ENCODE measurements around the gene SGMS1.

The SGMS1 gene

GRCh38 chr10:50422259-50422658 is 201.5 kb downstream of the SGMS1 start:
- Histone ChIP-seq H3K4me1 (ENCODE audit: control insufficient read depth, insufficient read depth, low read length) (peaks cover 9% of the 10 kb centered on the region), H3K4me3 (ENCODE audit: low read length) (no peak overlapping the region), H3K9me3 (ENCODE audit: control insufficient read depth, low read length) (no peaks in the 10 kb centered on the region), H3K9ac (ENCODE audit: low read length) (no peak overlapping the region), H3K27me3 (ENCODE audit: control insufficient read depth, insufficient read depth, low read length) (no peaks in the 10 kb centered on the region), H3K36me3 (ENCODE audit: control insufficient read depth, insufficient read depth, low read length) (no peaks in the 10 kb centered on the region)

- Histone ChIP-seq H3K9ac (ENCODE audit: low read length) (no peak overlapping the region), H3K4me3 (ENCODE audit: low read length) (no peak overlapping the region), H3K36me3 (ENCODE audit: control insufficient read depth, insufficient read depth, low read length) (no peaks in the 10 kb centered on the region), H3K27me3 (ENCODE audit: control insufficient read depth, insufficient read depth, low read length) (no peaks in the 10 kb centered on the region), H3K4me1 (ENCODE audit: control insufficient read depth, insufficient read depth, low read length) (peaks cover 9% of the 10 kb centered on the region), H3K9me3 (ENCODE audit: control insufficient read depth, low read length) (no peaks in the 10 kb centered on the region)
These were observed 202.6 kb downstream of the SGMS1 start for GRCh38 chr10:50421026-50421719.

DNA sequence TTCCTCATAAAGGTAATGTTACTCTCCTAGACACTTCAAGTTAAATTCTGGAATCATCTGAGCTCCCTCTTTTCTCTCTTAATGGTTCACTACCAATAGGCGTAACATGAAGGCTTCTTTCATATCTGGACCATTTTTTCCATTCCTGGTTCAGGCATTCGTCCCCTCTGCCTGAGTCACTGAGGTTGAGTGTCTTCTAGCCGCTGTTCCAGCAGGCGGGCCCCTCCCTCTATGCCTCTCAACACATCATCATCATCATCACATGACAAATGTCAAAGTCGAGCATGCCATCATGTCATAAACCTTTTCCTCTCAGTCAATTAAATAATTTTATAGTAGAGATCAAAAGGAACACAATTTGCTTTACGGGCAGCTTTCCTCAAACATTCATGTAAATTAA is 203.6 kb downstream of the SGMS1 start:
- no peaks in the 10 kb centered on the region for H3K36me3 ChIP-seq (ENCODE audit: control insufficient read depth, insufficient read depth, low read length)
- H3K9me3 ChIP-seq (ENCODE audit: control insufficient read depth, low read length) = no peaks in the 10 kb centered on the region
- H3K27me3 ChIP-seq (ENCODE audit: control insufficient read depth, insufficient read depth, low read length) = no peaks in the 10 kb centered on the region
- no peak overlapping the region for H3K9ac ChIP-seq (ENCODE audit: low read length)
- no peak overlapping the region for H3K4me3 ChIP-seq (ENCODE audit: low read length)
- H3K4me1 ChIP-seq (ENCODE audit: control insufficient read depth, insufficient read depth, low read length) = peaks cover 9% of the 10 kb centered on the region

GRCh38 chr10:50419756-50420155 is 204.0 kb downstream of the SGMS1 start:
- H3K9me3 ChIP-seq (ENCODE audit: control insufficient read depth, low read length) = no peaks in the 10 kb centered on the region
- H3K27me3 ChIP-seq (ENCODE audit: control insufficient read depth, insufficient read depth, low read length) = no peaks in the 10 kb centered on the region
- H3K4me3 ChIP-seq (ENCODE audit: low read length) = no peak overlapping the region
- H3K36me3 ChIP-seq (ENCODE audit: control insufficient read depth, insufficient read depth, low read length) = no peaks in the 10 kb centered on the region
- H3K4me1 ChIP-seq (ENCODE audit: control insufficient read depth, insufficient read depth, low read length) = peaks cover 9% of the 10 kb centered on the region
- H3K9ac ChIP-seq (ENCODE audit: low read length) = no peak overlapping the region

GRCh38 chr10:50419091-50419490 is 204.7 kb downstream of the SGMS1 start:
- Histone ChIP-seq H3K9ac (ENCODE audit: low read length) (no peak overlapping the region), H3K9me3 (ENCODE audit: control insufficient read depth, low read length) (no peaks in the 10 kb centered on the region), H3K4me1 (ENCODE audit: control insufficient read depth, insufficient read depth, low read length) (peaks cover 9% of the 10 kb centered on the region), H3K36me3 (ENCODE audit: control insufficient read depth, insufficient read depth, low read length) (no peaks in the 10 kb centered on the region), H3K4me3 (ENCODE audit: low read length) (no peak overlapping the region), H3K27me3 (ENCODE audit: control insufficient read depth, insufficient read depth, low read length) (no peaks in the 10 kb centered on the region)

DNA sequence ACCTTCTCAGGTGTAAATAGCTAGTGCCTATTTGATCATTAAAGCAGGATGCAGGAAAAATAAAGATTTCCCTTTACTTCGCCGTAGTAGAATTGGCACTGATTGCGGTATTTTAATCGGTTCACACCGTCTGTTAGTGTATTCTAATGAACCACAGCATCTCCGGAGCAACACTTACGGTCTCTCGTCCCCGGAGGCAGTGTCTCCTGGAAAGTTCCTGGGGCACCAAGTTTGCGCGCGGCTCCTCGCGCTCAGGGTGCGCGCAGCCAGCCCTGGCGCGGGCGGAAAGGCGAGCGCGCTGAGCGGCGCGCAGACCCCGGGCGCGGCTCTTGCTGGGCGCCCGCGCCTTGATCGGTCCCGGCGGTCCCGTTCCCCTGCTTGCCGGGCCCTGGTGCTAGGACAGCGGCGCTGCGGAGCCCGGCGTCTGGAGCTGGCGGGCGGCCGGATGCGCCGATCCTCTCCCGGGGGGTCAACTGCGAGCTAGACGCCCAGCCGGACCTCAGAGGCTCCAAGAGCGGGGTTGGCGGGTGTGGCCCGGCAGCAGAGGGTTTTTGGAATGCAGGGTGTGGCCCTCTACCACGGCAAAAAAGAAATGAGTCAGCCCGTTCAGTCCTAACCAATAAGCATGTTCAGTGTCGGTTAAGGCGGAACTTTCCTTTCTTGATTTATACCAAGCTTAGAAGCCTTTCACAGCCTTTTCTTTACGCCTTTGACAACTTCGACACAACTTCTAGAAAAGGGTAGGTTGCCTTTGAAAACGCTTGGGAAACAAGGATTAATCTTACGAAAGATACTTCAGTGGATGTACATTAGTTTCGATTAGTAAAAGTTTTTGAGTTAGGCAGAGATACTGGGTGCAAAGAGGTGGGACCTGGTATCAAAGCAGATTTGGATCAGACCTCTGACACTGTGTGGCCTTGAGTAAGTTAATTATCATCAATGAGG is 205.6 kb downstream of the SGMS1 start:
- Histone ChIP-seq H3K27me3 (ENCODE audit: control insufficient read depth, insufficient read depth, low read length) (no peaks in the 10 kb centered on the region), H3K9me3 (ENCODE audit: control insufficient read depth, low read length) (no peaks in the 10 kb centered on the region), H3K4me1 (ENCODE audit: control insufficient read depth, insufficient read depth, low read length) (peaks cover 9% of the 10 kb centered on the region), H3K9ac (ENCODE audit: low read length) (peak overlapping the region; percentile 59), H3K4me3 (ENCODE audit: low read length) (peak overlapping the region; percentile 26), H3K36me3 (ENCODE audit: control insufficient read depth, insufficient read depth, low read length) (no peaks in the 10 kb centered on the region)

GRCh38 chr10:50417486-50417885 is 206.3 kb downstream of the SGMS1 start:
- peak overlapping the region; percentile 26 for H3K4me3 ChIP-seq (ENCODE audit: low read length)
- H3K9me3 ChIP-seq (ENCODE audit: control insufficient read depth, low read length) = no peaks in the 10 kb centered on the region
- H3K36me3 ChIP-seq (ENCODE audit: control insufficient read depth, insufficient read depth, low read length) = no peaks in the 10 kb centered on the region
- H3K4me1 ChIP-seq (ENCODE audit: control insufficient read depth, insufficient read depth, low read length) = peaks cover 8% of the 10 kb centered on the region
- no peaks in the 10 kb centered on the region for H3K27me3 ChIP-seq (ENCODE audit: control insufficient read depth, insufficient read depth, low read length)
- H3K9ac ChIP-seq (ENCODE audit: low read length) = peak overlapping the region; percentile 59

DNA sequence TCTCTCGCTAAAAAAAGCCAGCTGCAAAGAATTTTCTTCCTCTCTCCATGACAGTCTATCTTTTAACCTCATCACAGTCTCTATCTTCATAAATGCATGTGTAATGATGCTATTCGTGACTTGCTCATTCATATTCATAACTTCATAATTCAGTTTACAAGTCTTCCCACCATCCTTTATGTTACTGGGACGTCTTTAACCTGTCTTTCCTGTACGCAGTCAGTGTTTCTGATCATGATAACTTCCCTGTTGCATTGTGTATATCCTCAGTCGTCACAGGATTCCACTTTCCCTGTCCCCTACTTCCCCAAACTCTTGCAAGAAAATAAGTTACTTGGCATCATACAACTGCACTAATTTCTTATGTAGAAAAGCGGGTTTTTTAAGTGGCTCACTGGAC is 206.9 kb downstream of the SGMS1 start:
- Histone ChIP-seq H3K4me1 (ENCODE audit: control insufficient read depth, insufficient read depth, low read length) (peaks cover 6% of the 10 kb centered on the region), H3K9ac (ENCODE audit: low read length) (no peak overlapping the region)

DNA sequence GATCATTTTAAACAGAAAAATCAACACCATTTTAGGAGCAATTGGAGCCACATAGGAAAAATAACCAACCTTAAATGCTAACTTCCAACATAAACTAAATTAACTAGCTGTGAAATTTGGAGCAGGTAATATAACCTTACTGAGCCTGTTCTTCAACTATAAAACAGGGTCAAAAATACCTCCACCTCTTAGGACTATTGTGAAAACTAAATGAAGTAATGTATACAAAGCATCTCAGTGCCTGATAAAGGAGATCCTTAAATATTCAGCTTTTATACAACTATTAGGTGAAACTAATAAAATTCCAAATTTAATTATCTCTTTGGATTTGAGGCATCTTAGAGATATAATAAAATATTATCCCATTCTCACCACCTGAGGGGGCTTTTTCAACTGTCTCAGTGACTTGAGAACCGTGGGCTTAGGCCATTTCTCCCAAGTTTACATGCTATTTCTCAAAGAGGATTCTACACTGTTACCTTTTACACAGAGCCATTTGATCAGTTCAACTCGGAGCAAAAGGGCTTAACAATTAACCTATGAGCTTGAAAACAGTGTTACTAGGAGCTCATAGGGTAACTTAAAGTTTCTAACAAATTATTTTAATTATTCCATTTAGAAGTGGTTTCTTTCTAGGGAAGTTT is 207.5 kb downstream of the SGMS1 start:
- Histone ChIP-seq H3K9me3 (ENCODE audit: control insufficient read depth, low read length) (no peaks in the 10 kb centered on the region), H3K4me1 (ENCODE audit: control insufficient read depth, insufficient read depth, low read length) (peaks cover 9% of the 10 kb centered on the region), H3K36me3 (ENCODE audit: control insufficient read depth, insufficient read depth, low read length) (no peaks in the 10 kb centered on the region), H3K9ac (ENCODE audit: low read length) (no peak overlapping the region), H3K27me3 (ENCODE audit: control insufficient read depth, insufficient read depth, low read length) (no peaks in the 10 kb centered on the region), H3K4me3 (ENCODE audit: low read length) (no peak overlapping the region)

More for the DNA sequence above, 206.9 kb downstream of the SGMS1 start:
- no peaks in the 10 kb centered on the region for H3K27me3 ChIP-seq (ENCODE audit: control insufficient read depth, insufficient read depth, low read length)
- no peaks in the 10 kb centered on the region for H3K9me3 ChIP-seq (ENCODE audit: control insufficient read depth, low read length)
- H3K4me3 ChIP-seq (ENCODE audit: low read length) = no peak overlapping the region
- H3K36me3 ChIP-seq (ENCODE audit: control insufficient read depth, insufficient read depth, low read length) = no peaks in the 10 kb centered on the region

DNA sequence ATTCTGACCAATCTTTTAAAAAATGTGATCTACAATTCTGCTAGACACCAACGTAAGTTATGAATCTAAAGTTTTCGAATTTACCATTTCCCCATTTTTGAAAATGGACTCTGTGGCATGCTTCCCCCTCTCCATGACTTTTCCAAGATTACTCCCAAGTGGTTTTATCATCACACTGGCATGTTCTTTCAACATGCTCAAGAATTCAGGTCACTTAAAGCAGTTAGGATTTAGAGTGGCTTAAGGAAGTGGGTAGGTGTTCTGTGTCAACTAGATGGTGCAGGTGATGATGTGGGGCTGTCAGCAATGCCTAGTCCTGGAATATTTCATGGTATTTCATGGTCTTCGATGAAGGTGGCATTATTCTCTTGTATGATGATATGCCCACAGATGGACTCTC is 208.5 kb downstream of the SGMS1 start:
- H3K9me3 ChIP-seq (ENCODE audit: control insufficient read depth, low read length) = no peaks in the 10 kb centered on the region
- no peaks in the 10 kb centered on the region for H3K36me3 ChIP-seq (ENCODE audit: control insufficient read depth, insufficient read depth, low read length)
- no peak overlapping the region for H3K9ac ChIP-seq (ENCODE audit: low read length)
- H3K27me3 ChIP-seq (ENCODE audit: control insufficient read depth, insufficient read depth, low read length) = no peaks in the 10 kb centered on the region
- H3K4me1 ChIP-seq (ENCODE audit: control insufficient read depth, insufficient read depth, low read length) = peaks cover 9% of the 10 kb centered on the region
- H3K4me3 ChIP-seq (ENCODE audit: low read length) = no peak overlapping the region

DNA sequence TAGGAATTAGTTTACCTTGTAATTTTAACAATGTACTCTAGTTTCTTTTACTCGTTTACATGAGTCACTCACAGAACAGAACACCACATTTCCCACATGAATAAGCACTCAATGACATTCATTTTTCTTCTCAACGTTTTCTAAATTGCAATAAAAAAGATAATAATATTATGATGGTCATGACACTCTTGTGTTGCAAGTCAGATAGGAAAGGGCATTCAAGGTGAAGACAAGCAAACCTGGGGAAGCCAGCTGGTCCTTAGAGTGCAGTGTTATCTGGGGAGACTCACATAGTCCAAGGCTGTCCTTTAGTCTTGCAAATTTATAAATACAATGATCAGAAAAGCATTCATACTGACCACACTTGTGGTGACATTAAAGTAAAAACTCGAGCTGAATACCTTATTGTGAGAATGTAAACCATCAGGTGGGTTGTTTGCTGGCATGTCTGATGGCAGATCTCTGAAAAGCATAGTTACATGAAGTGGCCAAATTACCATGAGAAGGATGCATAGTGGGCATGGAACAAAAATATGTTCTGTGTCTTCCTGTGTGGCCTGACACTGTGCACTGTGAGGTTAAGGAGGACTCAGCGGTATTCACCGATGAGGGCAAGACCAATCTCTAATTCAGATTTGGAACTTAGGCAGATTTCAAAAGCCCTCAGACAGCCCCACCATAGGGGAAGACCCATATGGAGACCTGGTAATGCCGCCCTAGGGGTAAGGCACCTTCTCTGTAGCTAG is 213.5 kb downstream of the SGMS1 start:
- Histone ChIP-seq H3K9ac (ENCODE audit: low read length) (no peak overlapping the region), H3K36me3 (ENCODE audit: control insufficient read depth, insufficient read depth, low read length) (no peaks in the 10 kb centered on the region), H3K4me1 (ENCODE audit: control insufficient read depth, insufficient read depth, low read length) (peaks cover 5% of the 10 kb centered on the region), H3K4me3 (ENCODE audit: low read length) (no peak overlapping the region), H3K9me3 (ENCODE audit: control insufficient read depth, low read length) (no peaks in the 10 kb centered on the region), H3K27me3 (ENCODE audit: control insufficient read depth, insufficient read depth, low read length) (no peaks in the 10 kb centered on the region)

All from mucosa of stomach (tissue), 1 donor.